Nephron progenitor cell (in vitro differentiated cells): ENCODE data around the gene PDSS1.

Experiments used
- DNase-seq: peaks from one replicate; pipeline ENCODE4 v3.0.0; 2021
- H3K27ac Mint-ChIP-seq: 2 replicates; pipeline ENCODE4 v1.8.0; 2021; ENCODE audit warnings: mild to moderate bottlenecking, moderate library complexity, mixed read lengths
- H3K27me3 Mint-ChIP-seq: 2 replicates; pipeline ENCODE4 v1.8.0; 2021; ENCODE audit warnings: mild to moderate bottlenecking, low read depth, mixed read lengths; ENCODE audit not compliant: poor library complexity
- H3K36me3 Mint-ChIP-seq: 2 replicates; pipeline ENCODE4 v1.8.0; 2021; ENCODE audit warnings: low read depth, mixed read lengths
- H3K4me1 Mint-ChIP-seq: 2 replicates; pipeline ENCODE4 v1.8.0; 2021; ENCODE audit warnings: mixed read lengths
- H3K4me3 Mint-ChIP-seq: 2 replicates; pipeline ENCODE4 v1.8.0; 2021; ENCODE audit warnings: mild to moderate bottlenecking, moderate library complexity, mixed read lengths
- H3K9me3 Mint-ChIP-seq: 2 replicates; pipeline ENCODE4 v1.8.0; 2021; ENCODE audit warnings: mild to moderate bottlenecking, moderate library complexity, mixed read lengths
- TF ChIP-seq, protein P1 (sequence below): fragments of 200-600 bp; sonication (generic); IDR thresholded peaks from 2 replicates; pipeline ENCODE4 v1.5.0; 2021; ENCODE audit warnings: antibody characterized with exemption

PDSS1 gene

DNA sequence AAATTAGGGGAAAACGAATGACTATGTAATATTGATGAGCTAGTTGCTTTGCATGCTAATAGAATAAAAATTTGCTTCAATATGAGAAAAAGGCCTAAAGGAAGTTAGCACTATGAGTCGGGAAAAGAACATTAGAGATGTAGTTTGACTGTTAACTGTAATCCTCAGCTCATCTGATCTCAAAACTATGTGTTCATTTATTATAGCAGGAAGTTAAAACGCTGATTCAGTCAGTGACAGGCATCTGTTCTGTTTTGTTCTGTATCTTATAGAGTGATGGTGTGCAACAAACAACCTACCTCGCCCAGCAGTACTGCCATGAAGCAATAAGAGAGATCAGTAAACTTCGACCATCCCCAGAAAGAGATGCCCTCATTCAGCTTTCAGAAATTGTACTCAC lies 48.6 kb downstream of the PDSS1 start:
- no peaks in the 10 kb centered on the region for H3K27me3 Mint-ChIP-seq
- no peak overlapping the region for H3K4me3 Mint-ChIP-seq
- TF ChIP-seq, protein P1, sequence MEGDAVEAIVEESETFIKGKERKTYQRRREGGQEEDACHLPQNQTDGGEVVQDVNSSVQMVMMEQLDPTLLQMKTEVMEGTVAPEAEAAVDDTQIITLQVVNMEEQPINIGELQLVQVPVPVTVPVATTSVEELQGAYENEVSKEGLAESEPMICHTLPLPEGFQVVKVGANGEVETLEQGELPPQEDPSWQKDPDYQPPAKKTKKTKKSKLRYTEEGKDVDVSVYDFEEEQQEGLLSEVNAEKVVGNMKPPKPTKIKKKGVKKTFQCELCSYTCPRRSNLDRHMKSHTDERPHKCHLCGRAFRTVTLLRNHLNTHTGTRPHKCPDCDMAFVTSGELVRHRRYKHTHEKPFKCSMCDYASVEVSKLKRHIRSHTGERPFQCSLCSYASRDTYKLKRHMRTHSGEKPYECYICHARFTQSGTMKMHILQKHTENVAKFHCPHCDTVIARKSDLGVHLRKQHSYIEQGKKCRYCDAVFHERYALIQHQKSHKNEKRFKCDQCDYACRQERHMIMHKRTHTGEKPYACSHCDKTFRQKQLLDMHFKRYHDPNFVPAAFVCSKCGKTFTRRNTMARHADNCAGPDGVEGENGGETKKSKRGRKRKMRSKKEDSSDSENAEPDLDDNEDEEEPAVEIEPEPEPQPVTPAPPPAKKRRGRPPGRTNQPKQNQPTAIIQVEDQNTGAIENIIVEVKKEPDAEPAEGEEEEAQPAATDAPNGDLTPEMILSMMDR, result no peak
- DNase-seq, result no peak
- no peaks in the 10 kb centered on the region for H3K4me1 Mint-ChIP-seq
- H3K36me3 Mint-ChIP-seq, result peaks cover 50% of the 10 kb centered on the region
- no peaks in the 10 kb centered on the region for H3K9me3 Mint-ChIP-seq
- H3K27ac Mint-ChIP-seq, result no peak overlapping the region

DNA sequence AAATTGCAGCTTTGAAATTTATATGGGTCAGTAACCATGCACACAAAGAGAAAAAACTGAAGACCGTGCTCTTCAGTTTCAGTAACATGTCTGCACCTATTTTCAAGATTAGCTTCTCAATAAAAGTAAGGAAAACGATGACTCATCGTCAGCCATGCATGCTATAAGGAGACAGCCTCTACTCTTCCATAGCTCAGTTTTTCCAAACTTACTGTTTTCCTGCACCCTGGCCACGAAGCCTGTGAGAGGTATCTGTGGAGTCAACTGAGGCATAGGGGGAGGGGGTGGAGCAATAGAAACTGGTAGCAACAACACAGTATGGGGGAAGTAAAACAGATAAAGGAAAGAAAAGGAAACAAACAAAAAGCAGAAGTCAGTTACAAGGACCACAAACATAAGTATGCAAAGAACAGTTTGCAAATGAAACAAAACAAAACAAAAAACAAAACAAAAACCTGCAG lies 58.0 kb downstream of the PDSS1 start:
- Mint-ChIP-seq H3K27ac (no peak overlapping the region), H3K4me1 (peaks cover 10% of the 10 kb centered on the region), H3K4me3 (no peak overlapping the region), H3K36me3 (peaks cover 4% of the 10 kb centered on the region), H3K27me3 (no peaks in the 10 kb centered on the region), H3K9me3 (no peaks in the 10 kb centered on the region)
- DNase-seq, result no peak
- TF ChIP-seq, protein P1, result no peak

DNA sequence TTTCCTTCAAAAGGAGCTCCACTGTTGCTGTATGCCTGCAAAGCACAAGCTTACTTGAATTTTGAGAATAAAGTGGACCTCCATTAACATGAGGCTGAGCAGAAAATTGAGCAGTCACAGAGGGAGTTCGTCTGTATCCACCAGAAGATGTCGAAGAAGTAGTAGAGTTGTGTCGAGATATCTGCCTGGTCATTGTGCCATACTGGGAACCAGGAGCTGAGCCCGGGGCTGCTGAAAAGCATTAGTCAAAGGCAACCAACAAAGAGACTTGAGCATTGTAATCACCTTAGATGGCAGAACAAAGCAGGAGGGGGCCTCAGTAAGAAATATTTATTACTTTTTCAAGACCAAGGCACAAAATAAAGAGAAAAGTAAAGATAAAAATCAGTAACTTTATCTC lies 61.5 kb downstream of the PDSS1 start:
- Mint-ChIP-seq H3K9me3 (no peaks in the 10 kb centered on the region), H3K27ac (peak overlapping the region; percentile 55), H3K27me3 (no peaks in the 10 kb centered on the region), H3K4me3 (no peak overlapping the region), H3K4me1 (peaks cover 10% of the 10 kb centered on the region), H3K36me3 (no peaks in the 10 kb centered on the region)
- TF ChIP-seq, protein P1, result no peak
- no peak for DNase-seq

DNA sequence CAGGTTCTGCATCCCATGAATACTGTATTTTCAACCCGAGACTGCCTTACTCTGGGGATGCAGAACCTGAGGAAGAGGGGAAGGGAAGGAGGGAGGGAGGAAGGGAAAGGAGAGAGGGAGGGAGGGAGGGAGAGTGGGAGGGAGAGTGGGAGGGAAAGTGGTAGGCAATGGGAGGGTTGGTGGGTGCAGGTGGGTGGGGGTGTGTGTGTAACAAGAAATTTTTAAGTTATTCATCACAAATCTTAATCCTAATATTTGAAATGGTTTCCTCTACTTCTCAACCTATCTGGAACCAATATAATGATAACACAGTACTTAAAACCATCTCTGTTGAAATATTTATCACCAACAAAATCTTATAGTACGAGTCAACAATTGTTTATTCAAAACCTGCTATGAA lies 68.0 kb downstream of the PDSS1 start:
- H3K36me3 Mint-ChIP-seq, result peaks cover 17% of the 10 kb centered on the region
- no peak overlapping the region for H3K4me3 Mint-ChIP-seq
- H3K27ac Mint-ChIP-seq, result no peak overlapping the region
- TF ChIP-seq, protein P1, result no peak
- H3K9me3 Mint-ChIP-seq, result no peaks in the 10 kb centered on the region
- H3K27me3 Mint-ChIP-seq, result no peaks in the 10 kb centered on the region
- H3K4me1 Mint-ChIP-seq, result no peaks in the 10 kb centered on the region
- DNase-seq, result no peak

DNA sequence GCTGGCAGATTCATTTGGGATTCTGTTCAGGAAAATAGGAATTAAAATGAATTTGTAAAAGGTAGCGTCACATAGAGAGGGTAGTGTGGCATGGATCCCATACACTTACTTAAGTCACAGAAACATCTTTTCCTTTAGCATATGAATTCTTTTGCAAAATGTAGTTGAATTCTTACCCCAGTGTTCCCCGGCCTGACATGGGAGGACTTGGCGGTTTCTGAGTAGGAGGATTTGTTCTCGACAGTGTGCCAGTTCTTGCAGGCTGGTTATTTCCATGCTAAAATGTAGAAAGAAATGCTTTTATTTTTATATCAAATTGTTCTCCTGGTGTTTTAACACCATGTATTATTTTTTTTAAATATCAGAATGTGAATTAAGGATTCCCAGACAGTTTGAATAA lies 72.6 kb downstream of the PDSS1 start:
- H3K27ac Mint-ChIP-seq, result no peak overlapping the region
- no peaks in the 10 kb centered on the region for H3K27me3 Mint-ChIP-seq
- TF ChIP-seq, protein P1, result no peak
- no peak for DNase-seq
- no peaks in the 10 kb centered on the region for H3K9me3 Mint-ChIP-seq
- peaks cover 17% of the 10 kb centered on the region for H3K36me3 Mint-ChIP-seq
- no peak overlapping the region for H3K4me3 Mint-ChIP-seq
- H3K4me1 Mint-ChIP-seq, result no peaks in the 10 kb centered on the region

DNA sequence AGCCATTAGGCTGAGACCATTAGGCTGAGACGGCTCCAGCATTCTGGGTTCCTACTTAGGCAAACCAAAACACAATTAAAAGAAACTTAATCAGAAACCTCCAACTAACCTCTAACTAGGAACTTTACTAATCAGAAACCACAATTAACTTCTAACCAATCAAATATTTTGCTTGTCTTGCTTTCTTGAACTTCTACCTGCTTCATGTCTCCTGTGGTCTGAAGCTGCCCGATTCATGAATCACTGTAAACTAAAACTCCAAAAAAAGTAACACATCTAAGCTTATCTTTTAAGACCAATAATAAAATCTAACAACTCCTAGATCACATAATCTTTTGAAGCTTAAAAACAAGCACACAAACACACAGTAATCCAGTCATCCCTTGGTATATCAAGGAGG lies 76.1 kb downstream of the PDSS1 start:
- Mint-ChIP-seq H3K4me1 (no peaks in the 10 kb centered on the region), H3K4me3 (no peak overlapping the region), H3K27ac (no peak overlapping the region), H3K27me3 (no peaks in the 10 kb centered on the region), H3K36me3 (peaks cover 2% of the 10 kb centered on the region), H3K9me3 (no peaks in the 10 kb centered on the region)
- DNase-seq, result no peak
- TF ChIP-seq, protein P1, result no peak
